ENCODE measurements around the gene TTLL8. TPM values are rescaled to one million over a fixed set of nuclear protein-coding genes. Genes with fewer than 3 reads are reported as not detected.
"Not testable (repeated sequence)": the region's sequence is repeated elsewhere in the genome, so short reads cannot be mapped to it uniquely, and the experiment has no call there.

TTLL8 gene
- total RNA-seq, 1 donor = not detected

- Histone ChIP-seq H4K20me1 (ENCODE audit: insufficient read depth, low read length) (no peaks in the 10 kb centered on the region), H3K27me3 (ENCODE audit: insufficient read depth, low read length) (no peaks in the 10 kb centered on the region), H3K36me3 (ENCODE audit: insufficient read depth, low read length) (no peaks in the 10 kb centered on the region), H3K4me1 (ENCODE audit: insufficient read depth, low read length) (peaks cover 3% of the 10 kb centered on the region), H3K4me2 (ENCODE audit: insufficient read depth, low read length) (no peak overlapping the region), H3K4me3 (ENCODE audit: insufficient read depth, low read length) (no peak overlapping the region), H3K27ac (ENCODE audit: low read depth, low read length) (no peak overlapping the region), H3K9me3 (ENCODE audit: low read depth, low read length) (no peaks in the 10 kb centered on the region), H2AFZ (ENCODE audit: low read length) (no peak overlapping the region), H3K79me2 (ENCODE audit: insufficient read depth, low read length) (no peaks in the 10 kb centered on the region)
- no peak for TF ChIP-seq CTCF (IDR thresholded peaks at IDR 0.05; ENCODE audit: extremely low read depth, low read depth, low read length)
- DNase-seq (ENCODE audit: insufficient read length, low spot score, missing footprints) = peak; percentile 46
These were observed 31.1 kb upstream of the TTLL8 start for GRCh38 chr22:50089231-50089630.

GRCh38 chr22:50088096-50088495 lies 30.0 kb upstream of the TTLL8 start:
- Histone ChIP-seq H3K27me3 (ENCODE audit: insufficient read depth, low read length) (peaks cover 4% of the 10 kb centered on the region), H3K4me1 (ENCODE audit: insufficient read depth, low read length) (peaks cover 3% of the 10 kb centered on the region), H2AFZ (ENCODE audit: low read length) (no peak overlapping the region)

GRCh38 chr22:50087646-50088045 lies 29.5 kb upstream of the TTLL8 start:
- Histone ChIP-seq H2AFZ (ENCODE audit: low read length) (no peak overlapping the region), H3K27me3 (ENCODE audit: insufficient read depth, low read length) (peaks cover 4% of the 10 kb centered on the region), H4K20me1 (ENCODE audit: insufficient read depth, low read length) (no peaks in the 10 kb centered on the region), H3K79me2 (ENCODE audit: insufficient read depth, low read length) (no peaks in the 10 kb centered on the region), H3K4me1 (ENCODE audit: insufficient read depth, low read length) (peaks cover 3% of the 10 kb centered on the region), H3K9me3 (ENCODE audit: low read depth, low read length) (no peaks in the 10 kb centered on the region), H3K4me3 (ENCODE audit: insufficient read depth, low read length) (no peak overlapping the region), H3K4me2 (ENCODE audit: insufficient read depth, low read length) (no peak overlapping the region), H3K36me3 (ENCODE audit: insufficient read depth, low read length) (no peaks in the 10 kb centered on the region), H3K27ac (ENCODE audit: low read depth, low read length) (no peak overlapping the region)
- TF ChIP-seq CTCF (IDR thresholded peaks at IDR 0.05; ENCODE audit: extremely low read depth, low read depth, low read length) = no peak
- peak; percentile 43 for DNase-seq (ENCODE audit: insufficient read length, low spot score, missing footprints)

More at GRCh38 chr22:50088096-50088495, 30.0 kb upstream of the TTLL8 start:
- H3K9me3 ChIP-seq (ENCODE audit: low read depth, low read length) = no peaks in the 10 kb centered on the region
- no peaks in the 10 kb centered on the region for H3K36me3 ChIP-seq (ENCODE audit: insufficient read depth, low read length)
- H3K27ac ChIP-seq (ENCODE audit: low read depth, low read length) = no peak overlapping the region
- no peaks in the 10 kb centered on the region for H3K79me2 ChIP-seq (ENCODE audit: insufficient read depth, low read length)
- no peak for DNase-seq (ENCODE audit: insufficient read length, low spot score, missing footprints)
- no peak for TF ChIP-seq CTCF (IDR thresholded peaks at IDR 0.05; ENCODE audit: extremely low read depth, low read depth, low read length)
- no peak overlapping the region for H3K4me3 ChIP-seq (ENCODE audit: insufficient read depth, low read length)
- H4K20me1 ChIP-seq (ENCODE audit: insufficient read depth, low read length) = no peaks in the 10 kb centered on the region
- no peak overlapping the region for H3K4me2 ChIP-seq (ENCODE audit: insufficient read depth, low read length)

GRCh38 chr22:50086975-50087374 lies 28.9 kb upstream of the TTLL8 start:
- peak overlapping the region; percentile 27 for H3K27ac ChIP-seq (ENCODE audit: low read depth, low read length)
- H3K27me3 ChIP-seq (ENCODE audit: insufficient read depth, low read length); H3K4me2 ChIP-seq (ENCODE audit: insufficient read depth, low read length): not testable (repeated sequence)

More at GRCh38 chr22:50086975-50087374, 28.9 kb upstream of the TTLL8 start:
- not testable (repeated sequence) for H3K4me3 ChIP-seq (ENCODE audit: insufficient read depth, low read length); H3K9me3 ChIP-seq (ENCODE audit: low read depth, low read length); H2AFZ ChIP-seq (ENCODE audit: low read length); H3K4me1 ChIP-seq (ENCODE audit: insufficient read depth, low read length); DNase-seq (ENCODE audit: insufficient read length, low spot score, missing footprints); H3K79me2 ChIP-seq (ENCODE audit: insufficient read depth, low read length); H3K36me3 ChIP-seq (ENCODE audit: insufficient read depth, low read length); H4K20me1 ChIP-seq (ENCODE audit: insufficient read depth, low read length)

Data from osteoblast (primary cell).